Prostate gland (tissue), 2 donors: ENCODE data around the gene KRT85.

Experiments
- CTCF ChIP-seq, 4 experiments: fragments of 200-600 bp in 2 of 4; fragments of 450-650 bp in 2 of 4; sonication (generic) in 2 of 4; IDR thresholded peaks; 1 replicate in 3 of 4; 2 replicates in 1 of 4; pipeline ENCODE4 v1.5.1; 2016 to 2019; ENCODE audit warnings: antibody characterized with exemption in 4 of 4, mild to moderate bottlenecking in 2 of 4, moderate library complexity in 2 of 4
- POLR2A ChIP-seq: fragments of 450-650 bp; IDR thresholded peaks from one replicate; pipeline ENCODE4 v1.6.1; 2016; ENCODE audit warnings: antibody characterized with exemption, mild to moderate bottlenecking

- TF ChIP-seq CTCF (IDR thresholded peaks at IDR 0.05) (no peak), POLR2A (no peak)
Measured at GRCh38 chr12:52378091-52378490, 10.8 kb upstream of the KRT85 start.
